Thyroid gland (tissue), 4 donors: Measurements from ENCODE around the gene USP44. TPM values are rescaled to one million over a fixed set of nuclear protein-coding genes. Genes with fewer than 3 reads are reported as not detected.

Experiments
- DNase-seq, 2 donors: peaks; one replicate each; pipeline ENCODE4 v3.0.0-alpha.2; 2019
- H3K27ac ChIP-seq, 3 donors: fragments of 200-600 bp; sonication (generic); 1 replicate in 2 of 3; 2 replicates in 1 of 3; pipeline ENCODE4 v1.5.1; 2016 to 2019; ENCODE audit warnings: mild to moderate bottlenecking in 1 of 3, moderate library complexity in 1 of 3
- H3K27me3 ChIP-seq: fragments of 200-600 bp; sonication (generic); one replicate; pipeline ENCODE4 v1.5.1; 2019
- H3K36me3 ChIP-seq, 2 donors: fragments of 200-600 bp; sonication (generic); one replicate each; pipeline ENCODE4 v1.5.1; 2016 to 2019
- H3K4me1 ChIP-seq, 2 donors: fragments of 200-600 bp; sonication (generic); one replicate each; pipeline ENCODE4 v1.5.1; 2017 to 2019
- H3K4me3 ChIP-seq, 3 donors: fragments of 200-600 bp; sonication (generic); replicated peaks in 1 of 3; 1 replicate in 2 of 3; 2 replicates in 1 of 3; pipeline ENCODE4 v1.5.1; 2016; ENCODE audit warnings: mild to moderate bottlenecking in 1 of 3
- H3K9me3 ChIP-seq: fragments of 200-600 bp; sonication (generic); one replicate; pipeline ENCODE4 v1.5.1; 2017
- POLR2A ChIP-seq, 2 donors: fragments of 450-650 bp; IDR thresholded peaks; one replicate each; pipeline ENCODE4 v1.6.1; 2017; ENCODE audit warnings: antibody characterized with exemption in 2 of 2, mild to moderate bottlenecking in 2 of 2, moderate library complexity in 1 of 2
- WGBS, 2 donors: methylation state at CpG; one replicate each; pipeline ENCODE4 v1.1.5; 2017; 5-methylcytosine and 5-hydroxymethylcytosine counted together
- intact Hi-C: fragments of 100-400 bp; cut with DNase I; formaldehyde crosslinking; loops from one replicate; pipeline ENCODE4 v1.15.1; 2023
- total RNA-seq, 4 donors: library from RNA; depleted of rRNA; stranded (reverse); fragments of >200 nt; gene quantifications; one replicate each; pipeline ENCODE4 v1.2.3, GENCODE V29; 2016
- TF ChIP-seq, protein P1 (sequence below), 6 experiments: fragments of 200-600 bp in 3 of 6; fragments of 450-650 bp in 3 of 6; sonication (generic) in 3 of 6; IDR thresholded peaks; one replicate each; pipeline ENCODE4 v1.5.1; 2016 to 2019; ENCODE audit warnings: antibody characterized with exemption in 6 of 6, mild to moderate bottlenecking in 2 of 6, inconsistent platforms in 1 of 6, moderate library complexity in 1 of 6

Gene USP44
- total RNA-seq, 4 donors from 2014 or later, result 2.8 to 9.1 (median 6.3) TPM

DNA sequence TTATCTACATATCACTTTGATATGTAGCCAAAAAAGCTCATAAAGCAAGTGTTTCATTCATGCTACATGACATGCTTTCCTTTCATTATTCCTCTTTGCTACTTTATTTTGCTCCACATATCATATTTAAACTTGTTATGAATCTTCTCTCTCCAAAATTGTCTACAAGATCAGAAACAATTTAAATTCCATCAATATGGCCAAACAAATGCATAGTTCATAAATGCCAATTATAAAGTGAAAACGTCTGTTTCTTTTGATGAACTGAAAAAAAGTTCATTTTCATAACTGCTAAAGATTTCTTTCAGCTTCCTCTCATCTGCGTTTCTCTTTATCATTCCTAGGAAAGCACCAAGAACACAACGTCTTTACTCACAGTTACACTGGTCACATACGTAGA, 22.8 kb downstream of the USP44 start:
- no peaks in the 10 kb centered on the region for H3K27me3 ChIP-seq
- no peak for DNase-seq
- H3K9me3 ChIP-seq, result no peaks in the 10 kb centered on the region
- WGBS, 2 donors, result 74 to 82% methylated on average over 4 of the region's 4 CpGs
- TF ChIP-seq POLR2A (IDR thresholded peaks at IDR 0.05), result no peak
- TF ChIP-seq, protein P1, sequence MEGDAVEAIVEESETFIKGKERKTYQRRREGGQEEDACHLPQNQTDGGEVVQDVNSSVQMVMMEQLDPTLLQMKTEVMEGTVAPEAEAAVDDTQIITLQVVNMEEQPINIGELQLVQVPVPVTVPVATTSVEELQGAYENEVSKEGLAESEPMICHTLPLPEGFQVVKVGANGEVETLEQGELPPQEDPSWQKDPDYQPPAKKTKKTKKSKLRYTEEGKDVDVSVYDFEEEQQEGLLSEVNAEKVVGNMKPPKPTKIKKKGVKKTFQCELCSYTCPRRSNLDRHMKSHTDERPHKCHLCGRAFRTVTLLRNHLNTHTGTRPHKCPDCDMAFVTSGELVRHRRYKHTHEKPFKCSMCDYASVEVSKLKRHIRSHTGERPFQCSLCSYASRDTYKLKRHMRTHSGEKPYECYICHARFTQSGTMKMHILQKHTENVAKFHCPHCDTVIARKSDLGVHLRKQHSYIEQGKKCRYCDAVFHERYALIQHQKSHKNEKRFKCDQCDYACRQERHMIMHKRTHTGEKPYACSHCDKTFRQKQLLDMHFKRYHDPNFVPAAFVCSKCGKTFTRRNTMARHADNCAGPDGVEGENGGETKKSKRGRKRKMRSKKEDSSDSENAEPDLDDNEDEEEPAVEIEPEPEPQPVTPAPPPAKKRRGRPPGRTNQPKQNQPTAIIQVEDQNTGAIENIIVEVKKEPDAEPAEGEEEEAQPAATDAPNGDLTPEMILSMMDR (IDR thresholded peaks at IDR 0.05), result no peak
- H3K4me3 ChIP-seq, result no peak overlapping the region
- H3K27ac ChIP-seq, result no peak overlapping the region
- peaks cover 0 to 8% of the 10 kb centered on the region in 2 donors for H3K4me1 ChIP-seq
- H3K36me3 ChIP-seq, result no peaks in the 10 kb centered on the region
- intact Hi-C loops, result no loop called here

DNA sequence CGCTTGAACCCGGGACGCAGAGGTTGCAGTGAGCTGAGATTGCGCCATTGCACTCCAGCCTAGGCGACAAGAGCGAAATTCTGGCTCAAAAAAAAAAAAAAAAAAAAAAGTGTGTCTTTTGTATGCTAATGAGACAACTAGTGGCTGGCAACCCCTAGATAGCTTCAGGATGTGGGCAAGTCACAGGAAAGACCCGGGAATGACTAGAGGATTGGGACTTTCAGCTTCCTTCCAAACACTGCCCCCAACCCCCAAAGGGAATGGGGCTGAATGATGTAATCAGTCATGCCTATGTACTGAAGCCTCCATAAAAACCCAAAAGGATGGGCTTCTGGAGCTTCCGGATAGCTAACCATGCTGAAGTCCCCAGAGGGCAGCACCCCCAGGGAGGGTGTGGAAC, 28.6 kb downstream of the USP44 start:
- 93 to 97% methylated on average over 8 of the region's 8 CpGs for WGBS, 2 donors
- no peaks in the 10 kb centered on the region for H3K4me1 ChIP-seq
- no peaks in the 10 kb centered on the region for H3K36me3 ChIP-seq
- H3K27ac ChIP-seq, result no peak overlapping the region
- no peak overlapping the region for H3K4me3 ChIP-seq
- intact Hi-C loops, result no loop called here
- no peaks in the 10 kb centered on the region for H3K9me3 ChIP-seq
- TF ChIP-seq, protein P1 (IDR thresholded peaks at IDR 0.05), result no peak
- no peak for TF ChIP-seq POLR2A (IDR thresholded peaks at IDR 0.05)
- DNase-seq, result no peak
- no peaks in the 10 kb centered on the region for H3K27me3 ChIP-seq

DNA sequence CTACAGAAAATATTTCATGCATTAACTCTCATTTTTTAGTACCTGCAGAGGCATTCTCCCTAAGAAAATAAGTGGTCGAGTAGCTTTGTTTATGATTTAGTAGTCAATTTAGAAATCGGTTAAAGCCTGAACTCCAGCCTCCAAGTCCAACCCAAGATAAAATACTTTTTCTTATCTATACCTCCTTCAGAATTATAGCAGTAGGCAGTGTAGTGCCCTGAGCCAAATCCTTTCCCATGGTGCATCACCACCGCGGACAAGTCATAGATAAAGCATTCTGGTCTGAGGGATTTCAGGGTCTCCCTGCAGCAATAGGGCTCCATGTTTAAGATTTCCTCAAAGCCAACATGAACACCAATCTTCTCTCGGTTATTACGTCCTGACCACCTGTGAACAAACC, 30.5 kb downstream of the USP44 start:
- TF ChIP-seq, protein P1 (IDR thresholded peaks at IDR 0.05), result no peak
- no peak for TF ChIP-seq POLR2A (IDR thresholded peaks at IDR 0.05)
- intact Hi-C loops, result no loop called here
- Histone ChIP-seq H3K4me1 (no peaks in the 10 kb centered on the region), H3K9me3 (no peaks in the 10 kb centered on the region), H3K4me3 (no peak overlapping the region), H3K36me3 (no peaks in the 10 kb centered on the region), H3K27me3 (no peaks in the 10 kb centered on the region), H3K27ac (no peak overlapping the region)
- 92 to 93% methylated on average over 6 of the region's 6 CpGs for WGBS, 2 donors
- no peak for DNase-seq

DNA sequence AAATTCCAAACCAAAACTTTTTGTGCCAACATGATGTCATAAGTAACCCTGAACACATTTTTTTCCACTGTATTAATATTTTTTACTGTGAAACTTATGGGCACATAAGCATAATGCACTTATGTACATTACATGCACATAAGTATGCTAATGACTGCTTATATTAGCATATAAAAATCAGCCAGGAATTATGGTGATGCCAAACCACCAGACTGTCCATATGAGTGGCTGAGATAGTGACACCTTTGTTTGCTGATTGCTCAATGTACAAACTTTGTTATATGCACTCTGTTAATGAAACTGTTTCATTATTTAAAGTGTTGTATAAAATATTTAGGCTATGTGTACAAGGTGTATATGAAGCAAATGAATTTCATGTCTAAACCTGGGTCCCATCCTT, 32.3 kb downstream of the USP44 start:
- intact Hi-C loops, result no loop called here
- no peak overlapping the region for H3K27ac ChIP-seq
- H3K27me3 ChIP-seq, result no peaks in the 10 kb centered on the region
- H3K4me1 ChIP-seq, result no peaks in the 10 kb centered on the region
- DNase-seq, result no peak
- no peak for TF ChIP-seq POLR2A (IDR thresholded peaks at IDR 0.05)
- TF ChIP-seq, protein P1 (IDR thresholded peaks at IDR 0.05), result no peak
- peaks cover 7 to 11% of the 10 kb centered on the region in 2 donors for H3K36me3 ChIP-seq
- no peaks in the 10 kb centered on the region for H3K9me3 ChIP-seq
- H3K4me3 ChIP-seq, result no peak overlapping the region

DNA sequence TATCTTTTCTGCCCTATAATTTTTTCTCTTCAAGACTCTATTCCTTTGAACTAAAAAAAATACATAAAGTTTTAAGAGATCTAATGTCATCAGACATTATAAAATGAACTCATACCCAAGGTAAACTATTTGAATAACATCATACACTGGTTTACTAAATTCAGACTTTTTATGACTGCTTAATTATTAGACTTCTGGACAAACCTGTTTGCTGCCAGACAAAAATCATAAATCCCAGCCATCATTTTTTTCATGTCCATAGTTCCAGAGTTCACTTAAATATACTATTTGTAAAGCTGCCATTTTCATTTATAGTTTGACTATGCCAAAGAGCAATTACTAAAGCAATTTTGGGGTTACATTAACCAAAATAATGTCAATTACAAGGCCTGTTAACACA, 34.0 kb downstream of the USP44 start:
- Histone ChIP-seq H3K4me1 (no peaks in the 10 kb centered on the region), H3K4me3 (no peak overlapping the region), H3K9me3 (no peaks in the 10 kb centered on the region), H3K27me3 (no peaks in the 10 kb centered on the region), H3K27ac (no peak overlapping the region), H3K36me3 (peaks cover 24 to 25% of the 10 kb centered on the region in 2 donors)
- no peak for DNase-seq
- intact Hi-C loops, result no loop called here
- TF ChIP-seq, protein P1 (IDR thresholded peaks at IDR 0.05), result no peak
- TF ChIP-seq POLR2A (IDR thresholded peaks at IDR 0.05), result no peak
